Measurements from ENCODE around the gene POU1F1.
"Not testable (repeated sequence)": the region's sequence is repeated elsewhere in the genome, so short reads cannot be mapped to it uniquely, and the experiment has no call there.

POU1F1 gene

DNA sequence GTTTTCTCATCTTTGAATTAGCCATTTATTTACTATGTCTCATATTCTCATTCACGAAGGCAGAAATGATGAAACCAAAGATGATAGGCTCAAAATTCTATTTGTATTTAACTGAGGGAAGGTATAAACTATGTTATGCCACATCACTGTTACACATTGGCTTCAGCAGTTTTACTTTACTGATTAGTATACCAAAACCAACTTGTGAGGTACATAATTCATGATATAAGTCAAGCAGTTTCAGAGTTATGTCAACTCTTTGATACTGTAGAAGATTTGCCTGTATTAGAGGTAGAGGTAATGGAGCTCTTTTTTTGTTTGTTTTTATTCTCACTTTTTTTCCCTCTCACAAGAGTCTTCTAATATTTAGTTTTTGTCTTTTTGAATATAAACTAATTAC is 26.4 kb downstream of the POU1F1 start:
- no peak for DNase-seq (ENCODE audit: low spot score)

DNA sequence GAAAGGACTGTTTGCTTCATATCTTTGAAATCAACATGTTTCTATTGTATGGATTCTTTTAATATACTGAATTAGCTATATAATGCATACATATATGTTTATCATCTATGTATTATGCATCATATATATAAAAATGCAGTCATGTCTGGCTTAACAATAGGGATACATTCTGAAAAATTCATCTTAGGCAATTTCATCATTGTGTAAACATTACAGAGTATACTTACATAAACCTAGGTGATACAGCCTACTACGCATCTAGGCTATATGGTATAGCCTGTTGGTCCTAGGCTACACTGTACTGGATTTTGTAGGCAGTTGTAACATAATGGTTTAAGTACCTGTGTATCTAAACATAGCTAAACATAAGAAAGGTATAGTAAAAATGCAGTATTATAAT is 27.6 kb downstream of the POU1F1 start:
- DNase-seq (ENCODE audit: low spot score): no peak

DNA sequence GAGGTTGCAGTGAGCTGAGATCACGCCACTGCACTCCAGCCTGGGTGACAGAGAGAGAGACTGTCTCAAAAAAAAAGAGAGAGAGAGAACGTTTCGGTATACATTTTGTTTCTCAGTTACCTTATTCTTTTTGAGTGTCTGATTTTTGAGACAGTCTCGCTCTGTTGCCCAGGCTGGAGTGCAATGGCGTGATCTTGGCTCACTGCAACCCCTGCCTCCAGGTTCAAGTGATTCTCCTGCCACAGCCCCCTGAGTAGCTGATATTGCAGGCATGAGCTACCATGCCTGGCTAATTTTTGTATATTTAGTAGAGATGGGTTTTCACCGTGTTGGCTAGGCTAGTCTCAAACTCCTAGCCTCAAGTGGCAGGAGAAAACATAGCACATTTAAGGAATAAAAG is 28.2 kb downstream of the POU1F1 start:
- DNase-seq (ENCODE audit: low spot score): not testable (repeated sequence)

DNA sequence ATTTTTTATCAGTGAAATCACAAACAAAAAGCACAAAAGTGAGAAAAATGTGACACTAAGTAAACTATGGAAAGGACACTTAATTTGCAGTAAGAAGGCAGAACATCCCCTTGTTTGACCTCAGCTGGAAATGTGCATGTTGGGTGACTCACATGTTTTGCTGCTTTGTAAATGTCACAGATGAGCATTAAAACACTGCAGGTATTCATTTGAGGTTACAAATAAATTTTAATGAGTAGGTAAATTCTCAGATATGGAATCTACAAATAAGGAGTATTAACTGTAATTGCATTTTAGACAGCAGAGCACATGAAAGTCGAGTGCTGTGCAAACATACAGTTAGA is 29.0 kb downstream of the POU1F1 start:
- DNase-seq (ENCODE audit: low spot score): no peak

DNA sequence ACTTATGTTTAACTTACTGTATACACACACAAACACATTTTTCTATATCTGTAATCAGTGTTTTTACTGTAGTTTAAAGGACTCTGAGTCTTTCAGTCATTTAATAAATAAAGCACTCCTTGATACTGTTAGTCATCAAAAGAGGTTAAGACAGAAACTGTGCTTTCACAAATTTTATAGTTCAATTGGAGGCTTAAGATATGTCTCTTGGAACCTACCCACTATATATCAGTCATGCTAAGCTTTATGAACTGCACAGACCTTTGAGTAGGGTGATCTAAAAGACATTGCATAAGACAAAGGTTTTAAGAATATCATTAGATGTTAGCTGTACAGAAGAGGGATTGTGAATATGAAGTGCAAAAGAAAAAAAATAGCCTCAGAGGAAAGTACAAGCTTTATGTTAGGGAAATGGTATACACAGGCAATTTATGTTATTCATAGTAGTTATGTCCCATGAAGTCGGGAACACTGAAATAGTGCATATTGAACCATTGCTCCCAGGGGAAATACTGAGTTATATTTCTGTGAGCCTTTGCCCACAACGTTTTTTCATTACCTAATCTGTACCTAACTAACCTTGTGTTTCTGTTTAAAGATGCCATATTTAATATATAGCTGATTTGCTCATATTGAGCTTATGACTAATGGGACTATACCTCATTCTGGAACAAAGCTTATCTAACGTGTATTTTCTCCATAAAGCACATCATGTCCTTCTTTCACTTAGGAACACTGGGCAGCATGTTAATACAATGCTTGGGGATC is 29.5 kb downstream of the POU1F1 start:
- no peak for DNase-seq (ENCODE audit: low spot score)

DNA sequence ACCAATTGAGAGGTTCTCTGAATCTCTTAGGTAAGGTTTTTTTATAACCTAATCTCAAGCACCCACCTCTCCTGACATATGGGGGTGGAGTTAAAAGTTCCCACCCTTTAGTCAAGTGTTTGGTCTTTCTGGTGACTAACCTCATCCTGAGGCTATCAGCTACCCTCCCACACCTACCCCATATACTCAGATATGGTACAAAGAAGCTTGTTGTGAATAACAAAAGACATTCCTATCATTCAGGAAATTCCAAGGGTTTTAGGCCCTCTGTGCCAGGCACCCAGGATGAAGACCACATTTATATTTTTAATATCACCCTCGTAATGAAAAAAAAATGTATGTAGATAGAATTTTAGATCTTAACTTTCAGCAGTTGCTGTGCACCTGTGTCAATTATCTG is 40.3 kb downstream of the POU1F1 start:
- no peak for DNase-seq (ENCODE audit: low spot score)

DNA sequence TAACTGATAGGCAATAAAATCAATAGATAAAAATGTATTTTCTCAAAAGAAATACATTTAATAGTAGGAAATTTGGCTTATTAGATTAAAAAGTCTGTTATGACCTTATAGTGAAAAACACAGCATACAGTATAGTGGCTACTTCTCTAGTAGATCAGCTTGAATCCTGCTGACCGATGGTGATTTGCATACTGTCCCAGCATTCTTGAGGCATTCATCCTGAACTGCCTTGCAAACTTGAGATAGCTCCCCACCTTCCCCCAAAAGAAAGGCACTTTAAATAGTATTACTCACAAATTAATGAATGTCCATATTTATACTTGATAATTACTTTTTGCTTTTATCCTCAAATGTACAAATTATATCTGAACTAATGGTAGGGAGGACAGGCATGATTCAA is 42.6 kb downstream of the POU1F1 start:
- DNase-seq (ENCODE audit: low spot score): no peak

DNA sequence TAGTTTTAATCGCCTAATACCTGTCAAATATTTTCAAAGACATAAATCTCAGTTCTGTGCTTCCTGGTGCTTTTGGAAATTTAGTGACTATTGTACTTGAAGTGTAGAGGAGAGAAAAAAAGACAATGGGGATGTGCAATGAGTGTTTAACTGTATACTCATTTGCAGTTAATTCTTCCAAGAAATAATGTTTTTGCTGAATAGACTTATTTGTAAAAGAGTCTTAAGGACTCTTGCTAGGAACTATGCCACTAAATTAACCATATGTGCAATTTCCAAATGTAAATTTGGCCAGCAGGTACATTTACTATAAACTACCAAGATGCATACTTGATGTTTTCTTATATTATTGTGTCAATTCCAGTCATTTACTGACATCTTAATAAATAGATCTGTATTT is 47.3 kb downstream of the POU1F1 start:
- DNase-seq (ENCODE audit: low spot score): no peak

DNA sequence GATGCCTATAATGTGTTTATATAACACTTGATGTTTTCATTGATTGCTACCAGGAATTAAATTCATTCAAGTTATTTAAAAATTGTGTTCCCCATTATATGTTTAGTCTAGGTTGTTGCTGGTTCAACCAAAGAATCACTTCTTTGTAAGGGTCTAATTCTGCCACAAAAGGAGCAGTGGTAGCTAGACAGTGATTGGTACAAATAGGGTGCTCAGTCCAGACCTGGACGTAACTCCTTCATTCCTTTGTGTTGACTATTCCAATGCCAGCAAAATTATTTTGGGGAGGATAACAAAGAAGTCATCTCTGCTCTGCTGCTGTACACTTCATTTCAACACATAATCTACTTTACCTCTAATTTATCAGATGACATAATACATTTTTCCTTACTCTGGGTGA is 48.1 kb downstream of the POU1F1 start:
- peak; percentile 55 for DNase-seq (ENCODE audit: low spot score)

DNA sequence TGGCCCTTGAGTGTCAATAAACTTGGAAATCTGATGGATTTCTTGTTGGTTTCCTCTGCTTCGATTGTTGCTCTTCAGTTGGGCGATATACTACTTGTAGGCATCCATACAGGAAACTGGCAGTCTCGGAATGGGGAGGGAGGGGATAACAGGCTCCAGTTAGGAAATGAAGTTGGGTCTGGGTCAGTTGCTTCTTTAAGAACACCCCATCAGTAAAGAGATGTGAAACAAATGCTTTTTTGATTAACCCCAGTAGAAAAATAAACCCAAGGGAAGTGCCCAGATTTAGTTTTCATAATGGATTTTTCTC is 48.6 kb downstream of the POU1F1 start:
- no peak for DNase-seq (ENCODE audit: low spot score)

DNA sequence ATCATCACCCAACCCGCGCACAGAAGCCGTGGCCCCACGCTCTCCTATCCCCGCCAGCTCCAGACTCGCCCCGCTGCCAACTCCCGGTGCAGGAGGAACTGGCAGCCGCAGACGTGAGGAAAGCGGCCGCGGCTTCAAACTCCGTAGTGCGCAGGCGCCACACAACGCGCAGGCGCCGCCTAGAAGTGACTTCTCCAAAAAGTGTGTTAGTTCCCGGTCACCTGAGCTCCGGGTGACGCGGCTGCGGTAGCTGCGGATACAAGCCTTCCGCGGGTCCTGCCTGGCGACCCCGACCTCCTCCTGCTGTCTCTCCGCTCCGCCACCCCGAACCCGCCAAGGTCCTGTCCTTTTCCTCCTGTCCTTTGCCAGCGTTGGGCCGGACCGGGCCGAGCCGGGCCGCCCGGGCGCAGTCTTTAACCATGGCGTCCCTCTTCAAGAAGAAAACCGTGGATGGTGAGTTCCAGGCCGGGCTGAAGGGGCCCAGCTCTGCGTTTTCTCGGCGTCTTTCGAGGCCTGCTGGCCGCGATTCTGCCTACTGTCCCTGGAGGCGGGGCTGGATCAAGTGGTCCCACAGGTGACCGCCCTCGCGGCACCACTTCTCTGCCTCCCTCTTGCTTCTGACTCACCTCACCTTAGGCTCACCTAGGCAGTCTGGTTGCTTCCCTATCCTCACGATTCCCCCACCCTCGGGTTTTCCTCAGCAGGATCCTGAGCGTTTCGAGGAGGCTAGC is 49.1 kb downstream of the POU1F1 start, which contains the start of gene CHMP2B:
TSS of gene CHMP2B (plus strand) at position 206 of the 731 bp plus-strand sequence. CDS start at position 420, 214 bp downstream.
- DNase-seq (ENCODE audit: low spot score): peak; percentile 94

DNA sequence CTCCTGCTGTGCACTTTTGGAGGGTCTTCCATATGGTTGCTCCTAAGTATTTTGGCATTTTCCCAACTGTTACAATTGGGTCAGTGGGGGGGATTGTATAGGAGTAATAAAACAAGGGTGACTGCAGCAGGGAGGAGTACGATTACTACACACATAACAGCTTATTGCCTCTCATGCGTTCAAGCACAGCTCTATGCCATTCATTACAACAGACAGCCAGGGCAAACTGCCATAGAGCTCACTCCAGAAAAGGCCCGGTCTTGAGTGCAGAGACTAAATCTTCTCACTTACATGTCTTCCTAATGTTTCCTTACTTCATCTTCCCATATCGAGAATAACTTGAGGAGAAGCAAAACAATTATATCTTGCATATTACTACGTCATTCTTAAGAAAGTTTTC is 50.7 kb downstream of the POU1F1 start:
- DNase-seq (ENCODE audit: low spot score): no peak

DNA sequence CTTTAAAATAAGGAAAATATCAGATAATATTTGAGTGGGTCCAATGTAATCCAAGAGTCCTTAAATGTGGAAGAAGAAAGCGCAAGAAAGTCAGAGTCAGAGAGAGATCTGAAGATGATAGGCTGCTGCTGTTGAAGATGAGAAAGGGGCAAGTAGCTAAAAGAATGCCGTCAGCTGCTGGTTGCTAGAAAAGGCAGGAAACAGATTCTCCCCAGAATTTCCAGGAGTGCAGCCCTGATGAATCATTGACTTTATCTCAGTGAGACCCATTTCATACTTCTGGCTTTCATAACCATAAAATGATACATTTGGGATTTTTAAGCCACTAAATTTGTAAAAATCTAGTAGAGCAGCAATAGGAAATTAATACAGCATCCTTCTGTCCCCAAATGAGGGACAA is 56.8 kb downstream of the POU1F1 start:
- peak; percentile 5 for DNase-seq (ENCODE audit: low spot score)

DNA sequence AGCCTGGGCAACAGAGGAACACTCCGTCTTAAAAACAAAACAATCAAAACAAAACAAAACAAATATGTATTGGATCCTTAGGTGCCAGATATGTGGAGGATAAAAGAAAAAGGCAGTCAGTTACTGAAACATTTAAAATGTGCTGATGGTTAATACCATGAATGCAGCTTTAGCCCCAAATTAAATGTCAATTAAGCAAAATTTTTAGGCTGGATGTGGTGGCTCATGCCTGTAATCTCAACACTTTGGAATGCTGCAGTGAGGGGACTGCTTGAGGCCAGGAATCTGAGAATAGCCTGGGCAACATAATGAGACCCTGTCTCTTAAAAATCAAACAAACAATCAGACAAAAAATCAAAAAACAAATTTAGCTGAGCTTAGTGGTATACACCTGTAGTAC is 57.8 kb downstream of the POU1F1 start:
- DNase-seq (ENCODE audit: low spot score): no peak

Data from GM03348 (cell line).